Pancreas (tissue), 10 donors: Measurements from ENCODE around the gene PLA2G4F. TPM values are rescaled to one million over a fixed set of nuclear protein-coding genes. Genes with fewer than 3 reads are reported as not detected.

ENCODE experiments used
- ATAC-seq, 4 donors: fragments of 200-7000 bp; cut with Tn5 transposase; one replicate each; pipeline versions ENCODE4 v1.8.0 to v1.9.1; 2020; ENCODE audit warnings: mild to moderate bottlenecking in 4 of 4, moderate library complexity in 4 of 4
- DNase-seq, 6 donors: peaks; one replicate each; pipeline ENCODE4 v3.0.0-alpha.2; 2020
- FAIRE-seq: peaks from 2 replicates; lab custom pipeline; 2012; peaks lifted over from hg19 to GRCh38; lab: Jason Lieb, UNC
- H3K27ac ChIP-seq, 4 donors: fragments of 200-600 bp; sonication (generic); 1 replicate in 3 of 4; 2 replicates in 1 of 4; pipeline versions ENCODE4 v1.5.0 to v1.8.0; 2020
- H3K27me3 ChIP-seq, 4 donors: fragments of 200-600 bp; one replicate each; pipeline ENCODE4 v1.8.0; 2021
- H3K36me3 ChIP-seq, 3 donors: fragments of 200-600 bp; sonication (generic) in 1 of 3; one replicate each; pipeline versions ENCODE4 v1.5.0 to v1.8.0; 2020 to 2021
- H3K4me1 ChIP-seq, 3 donors: fragments of 200-600 bp; one replicate each; pipeline ENCODE4 v1.8.0; 2021
- H3K4me3 ChIP-seq, 4 donors: fragments of 200-600 bp; sonication (generic) in 2 of 4; one replicate each; pipeline versions ENCODE4 v1.5.0 to v1.8.0; 2020 to 2021
- H3K9me3 ChIP-seq, 4 donors: fragments of 200-600 bp; one replicate each; pipeline ENCODE4 v1.8.0; 2021
- WGBS, 2 donors: extraction: QIAGEN DNeasy Blood & Tissue Kit; methylation state at CpG; one replicate each; pipeline ENCODE4 v1.1.7; 2013; 5-methylcytosine and 5-hydroxymethylcytosine counted together
- intact Hi-C, 3 donors: fragments of 100-400 bp; cut with DNase I; formaldehyde crosslinking; loops; one replicate each; pipeline versions ENCODE4 v1.11.1 to v1.14.2; 2022
- polyA plus RNA-seq, 2 donors: library from polyadenylated mRNA; stranded (reverse); fragments of 200-250 nt; gene quantifications; one replicate each; pipeline ENCODE4 v1.2.3, GENCODE V29; 2013
- total RNA-seq, 6 donors: library from RNA; stranded (reverse); fragmentation: NEBNext Ultra II Directional in 4 of 6; extraction: Animal tissue kit (Norgen Biotek cat#: 25700) in 4 of 6; gene quantifications; one replicate each; pipeline versions ENCODE4 v1.2.1 to v1.2.4, GENCODE V29; 2021 to 2023
- TF ChIP-seq, protein P1 (sequence below), 4 donors: fragments of 200-600 bp; sonication (generic) in 3 of 4; IDR thresholded peaks; one replicate each; pipeline versions ENCODE4 v1.5.0 to v1.8.0; 2021; ENCODE audit warnings: antibody characterized with exemption in 4 of 4
- donor health status: healthy with polysubstance abuse.
- donor health status: DM: no; HTN: no; CAD: no; lungs with moderate emphysema.
- donor health status: DM: no; HTN: no; CAD: no.
- donor health status: control.
- donor health status: control.
- donor health status: Bipolar disorder and iron deficiency.
- donor health status: DM: yes; HTN: yes; CAD: no.
- donor health status: DM: no; HTN: no; CAD: no.
- donor health status: DM: no; HTN: no; CAD: no.
- donor health status: DM: yes; HTN: yes; CAD: no.

PLA2G4F gene
- total and polyA plus RNA-seq, 8 donors, result 0.08 to 1.1 (median 0.29) TPM

DNA sequence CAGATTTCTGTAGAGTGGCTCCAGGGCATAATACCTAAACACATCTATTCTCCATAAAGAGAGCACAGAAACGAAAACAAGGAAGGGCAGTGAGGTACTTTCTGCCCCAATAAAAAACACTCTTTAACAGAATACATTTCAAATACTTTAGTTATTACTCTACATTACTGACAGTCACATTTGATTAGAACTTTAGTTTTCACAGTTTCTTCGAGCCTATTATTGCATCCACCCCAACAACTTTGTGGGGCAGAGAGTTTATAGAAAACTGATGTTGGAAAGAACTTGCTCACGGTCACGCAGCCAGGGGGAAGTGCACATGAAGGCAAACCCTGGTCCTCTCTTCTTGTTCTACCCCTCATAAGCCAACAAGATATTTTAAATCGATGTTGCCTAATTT lies 42.7 kb upstream of the PLA2G4F start:
- no peak for ATAC-seq
- 92 to 96% methylated on average over 5 of the region's 5 CpGs for WGBS, 2 donors
- DNase-seq, result no peak
- FAIRE-seq, result no peak
- intact Hi-C loops, result no loop called here
- no peaks in the 10 kb centered on the region for H3K27me3 ChIP-seq
- H3K9me3 ChIP-seq, result no peaks in the 10 kb centered on the region
- no peak overlapping the region for H3K27ac ChIP-seq
- no peaks in the 10 kb centered on the region for H3K36me3 ChIP-seq
- peaks cover 0 to 4% (median 0%) of the 10 kb centered on the region in 3 donors for H3K4me1 ChIP-seq
- no peak overlapping the region for H3K4me3 ChIP-seq
- TF ChIP-seq, protein P1, sequence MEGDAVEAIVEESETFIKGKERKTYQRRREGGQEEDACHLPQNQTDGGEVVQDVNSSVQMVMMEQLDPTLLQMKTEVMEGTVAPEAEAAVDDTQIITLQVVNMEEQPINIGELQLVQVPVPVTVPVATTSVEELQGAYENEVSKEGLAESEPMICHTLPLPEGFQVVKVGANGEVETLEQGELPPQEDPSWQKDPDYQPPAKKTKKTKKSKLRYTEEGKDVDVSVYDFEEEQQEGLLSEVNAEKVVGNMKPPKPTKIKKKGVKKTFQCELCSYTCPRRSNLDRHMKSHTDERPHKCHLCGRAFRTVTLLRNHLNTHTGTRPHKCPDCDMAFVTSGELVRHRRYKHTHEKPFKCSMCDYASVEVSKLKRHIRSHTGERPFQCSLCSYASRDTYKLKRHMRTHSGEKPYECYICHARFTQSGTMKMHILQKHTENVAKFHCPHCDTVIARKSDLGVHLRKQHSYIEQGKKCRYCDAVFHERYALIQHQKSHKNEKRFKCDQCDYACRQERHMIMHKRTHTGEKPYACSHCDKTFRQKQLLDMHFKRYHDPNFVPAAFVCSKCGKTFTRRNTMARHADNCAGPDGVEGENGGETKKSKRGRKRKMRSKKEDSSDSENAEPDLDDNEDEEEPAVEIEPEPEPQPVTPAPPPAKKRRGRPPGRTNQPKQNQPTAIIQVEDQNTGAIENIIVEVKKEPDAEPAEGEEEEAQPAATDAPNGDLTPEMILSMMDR (IDR thresholded peaks at IDR 0.05), result no peak

DNA sequence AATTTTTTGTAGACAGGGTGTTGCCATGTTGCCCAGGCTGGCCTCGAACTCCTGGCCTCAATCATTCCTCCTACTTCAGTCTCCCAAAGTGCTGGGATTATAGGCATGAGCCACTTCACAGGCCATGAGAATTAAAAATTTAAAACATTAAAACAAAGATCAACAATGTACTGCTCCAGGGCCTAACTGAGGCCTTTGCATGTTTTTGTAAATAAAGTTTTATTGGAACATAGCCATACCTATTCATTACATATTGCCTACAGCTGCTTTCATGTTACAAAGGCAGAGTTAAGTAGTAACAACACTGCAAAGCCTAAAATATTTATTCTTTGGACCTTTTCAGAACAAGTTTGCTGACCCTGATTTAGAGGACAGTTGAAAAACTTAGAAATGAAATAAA lies 42.1 kb upstream of the PLA2G4F start:
- no peak overlapping the region for H3K27ac ChIP-seq
- no peaks in the 10 kb centered on the region for H3K36me3 ChIP-seq
- FAIRE-seq (no peak), DNase-seq (no peak), ATAC-seq (no peak)
- 99 to 100% methylated on average over 1 of the region's 1 CpG for WGBS, 2 donors
- intact Hi-C loops, result no loop called here
- H3K4me3 ChIP-seq, result no peak overlapping the region
- peaks cover 0 to 4% (median 0%) of the 10 kb centered on the region in 3 donors for H3K4me1 ChIP-seq
- H3K27me3 ChIP-seq, result no peaks in the 10 kb centered on the region
- no peaks in the 10 kb centered on the region for H3K9me3 ChIP-seq
- TF ChIP-seq, protein P1 (IDR thresholded peaks at IDR 0.05), result no peak

DNA sequence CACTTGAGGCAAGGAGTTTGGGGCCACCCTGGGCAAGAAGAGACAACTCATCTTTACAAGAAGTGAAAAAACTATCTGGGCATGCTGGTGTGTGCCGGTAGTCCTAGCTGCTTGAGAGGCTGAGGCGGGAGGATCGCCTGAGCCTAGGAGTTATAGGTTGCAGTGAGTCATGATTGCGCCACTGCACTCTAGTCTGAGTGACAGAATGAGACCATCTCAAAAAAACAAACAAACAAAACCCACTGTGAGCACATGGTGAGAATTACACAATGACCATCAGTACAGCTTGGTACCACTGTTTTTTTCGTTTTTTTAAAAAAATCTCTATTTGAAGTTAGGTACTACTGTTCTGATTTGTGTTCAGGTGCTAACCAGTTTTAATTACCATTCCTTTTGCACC lies 38.1 kb upstream of the PLA2G4F start:
- ATAC-seq (no peak), FAIRE-seq (no peak), DNase-seq (no peak)
- Histone ChIP-seq H3K36me3 (peaks cover 0 to 15% (median 0%) of the 10 kb centered on the region in 3 donors), H3K27me3 (no peaks in the 10 kb centered on the region), H3K4me3 (no peak overlapping the region), H3K27ac (no peak overlapping the region), H3K9me3 (no peaks in the 10 kb centered on the region), H3K4me1 (no peaks in the 10 kb centered on the region)
- TF ChIP-seq, protein P1 (IDR thresholded peaks at IDR 0.05), result no peak
- intact Hi-C loops, result no loop called here
- WGBS, 2 donors, result 92 to 95% methylated on average over 5 of the region's 5 CpGs

DNA sequence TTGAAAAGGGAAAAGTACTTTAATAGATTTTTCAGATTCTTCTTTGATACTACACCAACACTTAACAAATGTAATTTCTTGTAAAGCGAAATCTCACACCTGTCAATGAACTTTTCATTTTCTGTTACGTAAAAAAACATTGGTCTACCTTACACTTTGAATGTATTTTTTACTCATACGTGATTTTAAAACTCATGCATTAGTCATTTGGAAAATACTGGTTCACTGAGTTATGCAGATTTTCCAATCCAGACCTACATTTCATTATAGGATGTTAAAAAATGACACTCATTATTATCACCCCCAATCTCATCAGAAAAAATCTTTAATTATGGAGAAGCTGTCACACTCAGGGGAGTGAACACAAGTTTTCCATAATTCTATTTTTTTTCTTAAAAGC lies 36.9 kb upstream of the PLA2G4F start:
- WGBS, 2 donors, result 91 to 95% methylated on average over 3 of the region's 3 CpGs
- FAIRE-seq (no peak), DNase-seq (no peak), ATAC-seq (no peak)
- Histone ChIP-seq H3K9me3 (no peaks in the 10 kb centered on the region), H3K4me1 (no peaks in the 10 kb centered on the region), H3K27ac (no peak overlapping the region), H3K4me3 (no peak overlapping the region), H3K27me3 (no peaks in the 10 kb centered on the region), H3K36me3 (peaks cover 0 to 21% (median 5%) of the 10 kb centered on the region in 3 donors)
- intact Hi-C loops, result no loop called here
- TF ChIP-seq, protein P1 (IDR thresholded peaks at IDR 0.05), result no peak

DNA sequence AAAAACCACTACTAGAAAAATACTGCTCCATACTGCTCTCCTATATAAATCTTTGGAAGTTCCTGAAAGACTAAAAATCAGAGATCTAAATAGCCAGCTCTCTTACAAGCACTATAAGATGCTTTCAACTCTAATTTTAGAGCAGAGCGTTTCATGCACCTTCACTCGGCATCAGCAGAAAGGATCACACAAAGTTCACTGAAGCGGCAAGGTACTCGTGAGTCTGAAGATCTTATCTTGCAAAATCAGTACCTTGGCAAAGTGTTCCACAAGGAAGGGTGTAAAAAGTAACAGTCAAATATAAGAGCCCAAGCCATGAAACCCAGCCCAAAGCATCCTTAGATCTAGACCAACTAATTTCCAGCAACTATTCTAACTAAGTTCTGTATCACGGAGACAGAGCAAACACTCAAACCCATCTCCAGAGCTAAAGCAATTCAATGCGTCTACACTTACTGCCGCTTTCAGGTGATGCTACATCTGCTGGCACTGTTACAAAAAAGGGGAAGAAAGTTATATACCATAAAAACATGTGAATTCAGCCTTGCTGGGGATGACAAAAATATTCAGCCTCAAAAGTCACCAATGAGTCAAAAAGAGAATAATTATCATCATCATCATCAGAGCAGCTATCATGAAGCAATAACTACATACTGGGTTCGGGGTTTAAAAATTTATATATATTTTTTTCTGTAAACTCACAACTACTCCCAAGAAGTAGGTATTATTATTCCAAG lies 35.3 kb upstream of the PLA2G4F start:
- no peaks in the 10 kb centered on the region for H3K27me3 ChIP-seq
- peaks cover 0 to 26% (median 16%) of the 10 kb centered on the region in 3 donors for H3K36me3 ChIP-seq
- DNase-seq, result no peak
- FAIRE-seq, result no peak
- 87 to 89% methylated on average over 8 of the region's 8 CpGs for WGBS, 2 donors
- no peak overlapping the region for H3K4me3 ChIP-seq
- intact Hi-C loops, result no loop called here
- no peak overlapping the region for H3K27ac ChIP-seq
- no peaks in the 10 kb centered on the region for H3K9me3 ChIP-seq
- ATAC-seq, result no peak
- TF ChIP-seq, protein P1 (IDR thresholded peaks at IDR 0.05), result no peak
- H3K4me1 ChIP-seq, result no peaks in the 10 kb centered on the region
